ENCODE measurements around the gene TOPAZ1.

GRCh38 chr3:44222337-44222736 lies 19.3 kb upstream of the TOPAZ1 start:
- TF ChIP-seq ZNF232 (CRISPR knock-in tag; IDR thresholded peaks at IDR 0.05) (no peak), FOXK1 (CRISPR knock-in tag; IDR thresholded peaks at IDR 0.05; ENCODE audit: borderline replicate concordance) (no peak), ELK1 (CRISPR knock-in tag; IDR thresholded peaks at IDR 0.05) (no peak)

All from K562 (cell line).